SH-SY5Y (cell line): ENCODE measurements around the gene VAMP4.

ENCODE experiments used
- GATA2 ChIP-seq: IDR thresholded peaks from 2 replicates; pipeline ENCODE4 v1.6.1; 2011; ENCODE audit warnings: mild to moderate bottlenecking, low read depth, low read length
- GATA3 ChIP-seq: IDR thresholded peaks from 2 replicates; pipeline ENCODE4 v1.6.1; 2011; ENCODE audit warnings: low read depth, mild to moderate bottlenecking, low read length, moderate library complexity

DNA sequence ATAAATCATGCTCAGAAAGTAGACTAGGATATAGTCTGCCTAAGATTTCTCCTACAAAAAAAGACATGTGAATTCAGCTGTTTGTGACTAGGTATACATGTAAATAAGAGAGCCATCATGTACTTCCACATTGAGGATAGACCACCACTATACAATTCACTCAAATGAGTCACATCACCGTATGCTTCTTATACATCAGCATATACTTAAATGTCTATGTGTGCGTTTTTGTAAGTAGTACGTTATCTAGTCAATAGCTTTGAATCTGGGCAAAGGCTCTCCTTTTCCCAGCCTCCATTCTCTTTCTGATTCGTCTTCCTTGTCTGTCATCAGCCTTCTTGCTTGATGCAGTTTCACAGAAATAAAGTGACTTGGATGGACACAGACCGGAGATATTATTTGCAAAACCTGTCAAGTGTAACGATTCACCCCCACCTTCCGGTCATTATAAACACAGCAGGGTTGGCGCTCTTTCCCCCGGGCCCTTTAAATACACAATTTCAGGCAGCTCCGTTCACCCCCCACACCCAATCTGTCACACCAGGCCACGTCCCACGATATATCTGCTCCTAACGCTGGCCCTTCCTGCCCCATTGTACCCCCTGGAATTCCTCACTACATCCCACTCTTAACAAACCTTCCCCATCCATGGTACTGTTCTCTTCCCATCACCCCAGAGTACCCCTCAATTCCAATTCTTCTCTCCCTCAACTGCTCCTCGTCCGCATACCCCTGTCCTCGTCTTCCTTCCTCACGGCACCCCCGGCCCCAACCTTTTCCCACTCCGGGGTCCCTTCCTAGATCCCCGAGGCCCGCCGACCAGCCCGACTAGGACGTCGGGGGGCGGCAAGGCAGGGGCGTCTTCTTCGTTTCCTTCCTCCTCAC lies 636 bp downstream of the VAMP4 start:
- TF ChIP-seq GATA3, result no peak
- TF ChIP-seq GATA2, result no peak
